ENCODE measurements around the gene CNKSR3. TPM values are rescaled to one million over a fixed set of nuclear protein-coding genes. Genes with fewer than 3 reads are reported as not detected.

CNKSR3 gene
- total RNA-seq, 4 donors from 2014 or later = 10.4 to 23.9 (median 19.6) TPM

- Histone ChIP-seq H3K36me3 (no peaks in the 10 kb centered on the region), H3K4me3 (no peak overlapping the region), H3K27ac (replicated peaks in 1 of 4) (no peak overlapping the region), H3K9me3 (no peaks in the 10 kb centered on the region), H3K27me3 (no peaks in the 10 kb centered on the region), H3K4me1 (peaks cover 0 to 9% (median 0%) of the 10 kb centered on the region in 4 donors)
- 95% methylated on average over 4 of the region's 4 CpGs for WGBS
- intact Hi-C loops (cut with DNase I) = no loop called here
- DNase-seq (ENCODE audit: extremely low spot score) = peak; percentile 37
- TF ChIP-seq POLR2AphosphoS5 (IDR thresholded peaks at IDR 0.05) (no peak), CTCF (IDR thresholded peaks at IDR 0.05) (no peak), POLR2A (IDR thresholded peaks at IDR 0.05; ENCODE audit: low read depth) (no peak), EP300 (IDR thresholded peaks at IDR 0.05) (no peak)
These were observed 164.7 kb downstream of the CNKSR3 start for GRCh38 chr6:154345811-154346210.

DNA sequence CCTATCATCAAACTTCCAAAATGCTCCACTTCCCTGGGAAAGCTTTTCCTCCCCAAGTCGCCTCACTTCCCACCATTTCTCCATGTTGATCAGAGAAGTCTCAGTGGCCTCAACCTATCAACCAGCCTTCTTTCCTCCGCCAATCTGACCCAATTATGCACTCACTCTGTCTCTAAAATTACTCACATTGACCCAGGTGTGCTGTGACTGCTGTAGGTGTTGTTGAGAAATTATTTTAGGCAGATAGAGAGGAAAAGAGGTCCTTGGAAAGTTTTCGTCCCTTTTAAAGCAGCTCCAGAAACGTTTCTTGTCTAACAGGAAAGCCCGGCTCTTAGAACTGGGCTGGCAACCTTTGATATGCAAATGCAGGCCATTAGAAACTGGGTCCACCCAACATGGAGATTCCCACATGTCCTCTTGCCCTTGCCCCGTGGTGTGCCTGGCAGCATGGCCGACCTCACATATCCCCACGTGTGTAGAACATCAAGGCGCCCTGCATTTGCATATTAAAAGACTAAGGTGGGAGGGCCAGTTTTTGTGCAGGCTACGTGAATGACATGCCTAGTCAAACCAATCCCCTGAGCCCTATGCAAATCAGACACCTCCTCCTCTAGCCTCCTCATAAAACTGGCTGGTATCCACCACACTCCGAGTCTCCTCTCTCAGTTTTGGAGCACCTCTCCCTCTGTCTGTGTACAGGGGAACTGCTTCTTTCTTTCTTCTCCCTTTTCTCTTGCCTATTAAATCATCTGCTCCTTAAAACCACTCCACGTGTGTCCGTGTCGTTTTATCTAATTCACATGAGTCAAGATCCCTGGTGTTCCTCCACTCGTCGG lies 166.8 kb downstream of the CNKSR3 start:
- Histone ChIP-seq H3K4me3 (no peak overlapping the region), H3K27me3 (no peaks in the 10 kb centered on the region), H3K27ac (replicated peaks in 1 of 4) (no peak overlapping the region), H3K9me3 (no peaks in the 10 kb centered on the region), H3K4me1 (peaks cover 0 to 9% (median 0%) of the 10 kb centered on the region in 4 donors), H3K36me3 (no peaks in the 10 kb centered on the region)
- intact Hi-C loops (cut with DNase I) = no loop called here
- peak; percentile 72 for DNase-seq (ENCODE audit: extremely low spot score)
- no peak for TF ChIP-seq POLR2A (IDR thresholded peaks at IDR 0.05; ENCODE audit: low read depth)
- TF ChIP-seq POLR2AphosphoS5 (IDR thresholded peaks at IDR 0.05) = no peak
- no peak for TF ChIP-seq CTCF (IDR thresholded peaks at IDR 0.05)
- 76% methylated on average over 16 of the region's 16 CpGs for WGBS

DNA sequence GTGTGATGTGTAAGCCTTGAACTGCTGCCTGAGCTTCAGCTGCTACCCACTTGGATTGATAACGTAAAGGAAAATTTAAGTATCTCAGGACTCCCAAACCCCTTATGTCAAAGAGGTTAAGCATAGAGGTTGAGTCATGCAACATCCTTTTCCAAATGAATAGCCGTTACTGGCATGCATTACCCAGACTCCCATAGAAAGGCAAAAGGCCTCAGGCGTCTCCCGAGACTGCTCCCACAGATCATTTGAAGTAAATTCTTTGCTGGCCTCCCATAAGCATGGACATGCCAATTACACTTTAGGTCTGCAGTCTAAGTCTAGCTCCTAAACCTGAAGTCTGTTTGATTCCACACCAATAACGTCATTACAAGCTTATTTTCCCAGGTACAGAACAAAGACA lies 168.6 kb downstream of the CNKSR3 start:
- no peaks in the 10 kb centered on the region for H3K27me3 ChIP-seq
- TF ChIP-seq POLR2A (IDR thresholded peaks at IDR 0.05; ENCODE audit: low read depth) = no peak
- H3K36me3 ChIP-seq = no peaks in the 10 kb centered on the region
- H3K9me3 ChIP-seq = no peaks in the 10 kb centered on the region
- 71% methylated on average over 5 of the region's 5 CpGs for WGBS
- peaks cover 0 to 9% (median 0%) of the 10 kb centered on the region in 4 donors for H3K4me1 ChIP-seq
- DNase-seq (ENCODE audit: extremely low spot score) = no peak
- no peak overlapping the region for H3K4me3 ChIP-seq
- intact Hi-C loops (cut with DNase I) = no loop called here
- no peak overlapping the region for H3K27ac ChIP-seq (replicated peaks in 1 of 4)

DNA sequence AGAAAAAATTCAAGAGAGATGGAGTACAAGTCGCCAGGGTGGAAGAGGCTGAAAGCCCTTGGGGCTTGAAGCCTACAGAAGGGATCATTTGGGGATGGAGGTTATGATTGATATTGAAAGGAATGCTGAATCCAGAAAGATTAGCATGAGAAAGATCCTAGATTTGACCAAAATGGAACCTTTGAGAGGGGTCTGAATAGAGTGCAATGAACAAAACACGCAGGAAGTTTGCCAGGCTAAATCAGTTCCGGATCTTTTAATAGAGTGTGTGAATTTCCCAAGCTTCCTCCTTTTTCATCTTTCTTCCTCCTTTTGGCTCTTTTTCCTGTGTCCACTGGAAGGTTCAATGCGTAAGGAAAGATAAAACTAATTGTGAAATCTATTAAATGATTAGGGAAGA lies 169.1 kb downstream of the CNKSR3 start:
- no peaks in the 10 kb centered on the region for H3K27me3 ChIP-seq
- DNase-seq (ENCODE audit: extremely low spot score) = no peak
- no peaks in the 10 kb centered on the region for H3K36me3 ChIP-seq
- no peaks in the 10 kb centered on the region for H3K9me3 ChIP-seq
- TF ChIP-seq CTCF (IDR thresholded peaks at IDR 0.05) = no peak
- TF ChIP-seq POLR2A (IDR thresholded peaks at IDR 0.05; ENCODE audit: low read depth) = no peak
- TF ChIP-seq POLR2AphosphoS5 (IDR thresholded peaks at IDR 0.05) = no peak
- no peak for TF ChIP-seq EP300 (IDR thresholded peaks at IDR 0.05)
- H3K4me3 ChIP-seq = no peak overlapping the region
- no peak overlapping the region for H3K27ac ChIP-seq (replicated peaks in 1 of 4)
- intact Hi-C loops (cut with DNase I) = no loop called here
- WGBS = 76% methylated on average over 4 of the region's 4 CpGs
- peaks cover 0 to 9% (median 0%) of the 10 kb centered on the region in 4 donors for H3K4me1 ChIP-seq

Small RNAs within 50 kb of the gene (small RNA-seq; reads per million reads assigned to genes)
- gene AL357075.2 = 0 reads per million in 3 donors

Other genes with a start within 250 kb of the CNKSR3 start
- 1 to 10 TPM in 2 of 4 donors, under 1 TPM in 2; 0.63 to 2.7 (median 1.2) TPM for gene IPCEF1, start 153.9 kb downstream of the CNKSR3 start, total RNA-seq
- 10 to 100 TPM; 35.7 to 42.0 (median 38.8) TPM for gene SCAF8, start 222.7 kb upstream of the CNKSR3 start, total RNA-seq